IMR-90 (cell line): ENCODE data around the gene SULT1E1. TPM values are rescaled to one million over a fixed set of nuclear protein-coding genes. Genes with fewer than 3 reads are reported as not detected.

Experiments used
- ATAC-seq: fragments of 200-7000 bp; cut with Tn5 transposase; 2 replicates; pipeline ENCODE4 v1.9.1; 2020; ENCODE audit warnings: low read depth, mild to moderate bottlenecking, moderate library complexity
- BruUV-seq: library from RNA; stranded (reverse); fragments of 400-500 nt; replicated peaks from 2 replicates; lab custom pipeline; 2021; lab: Mats Ljungman, UMichigan
- CTCF ChIA-PET: fragments of 300-600 bp; formaldehyde crosslinking; extraction: SDS; loops from one replicate; lab custom pipeline; 2021; ENCODE audit warnings: antibody characterized with exemption; lab: Yijun Ruan, JAX
- POLR2A ChIA-PET: fragments of 300-600 bp; sonication (Branson Sonifier 250); formaldehyde crosslinking; loops from one replicate; lab custom pipeline; 2022; ENCODE audit warnings: antibody characterized with exemption; ENCODE audit not compliant: unreplicated experiment; lab: Charles Lee
- DNase-seq: peaks from one replicate; pipeline ENCODE4 v3.0.0; 2013
- H2AFZ ChIP-seq: replicated peaks from 2 replicates; pipeline ENCODE3; 2013; ENCODE audit warnings: low read length, mild to moderate bottlenecking; ENCODE audit not compliant: poor library complexity
- H2AK5ac ChIP-seq: 2 replicates; pipeline ENCODE4 v1.6.1; 2013; ENCODE audit warnings: low read depth, low read length, inconsistent platforms
- H2AK9ac ChIP-seq: replicated peaks from 2 replicates; pipeline ENCODE3; 2013; ENCODE audit warnings: mild to moderate bottlenecking, low read depth, low read length, moderate library complexity; ENCODE audit not compliant: poor library complexity
- H2BK120ac ChIP-seq: 2 replicates; pipeline ENCODE4 v1.6.1; 2013; ENCODE audit warnings: low read depth, low read length, inconsistent platforms
- H2BK15ac ChIP-seq: 3 replicates; pipeline ENCODE4 v1.6.1; 2013; ENCODE audit warnings: low read depth, low read length, inconsistent platforms
- H2BK20ac ChIP-seq: 2 replicates; pipeline ENCODE4 v1.6.1; 2013; ENCODE audit warnings: low read depth, mild to moderate bottlenecking, inconsistent platforms, low read length, moderate library complexity
- H2BK5ac ChIP-seq: 2 replicates; pipeline ENCODE4 v1.6.1; 2013; ENCODE audit warnings: mild to moderate bottlenecking, low read depth, low read length, inconsistent platforms; ENCODE audit not compliant: poor library complexity, severe bottlenecking
- H3K14ac ChIP-seq: replicated peaks from 2 replicates; pipeline ENCODE4 v1.6.1; 2013; ENCODE audit warnings: low read depth, low read length, inconsistent platforms
- H3K18ac ChIP-seq: 2 replicates; pipeline ENCODE4 v1.6.1; 2013; ENCODE audit warnings: low read depth, low read length, control low read depth
- H3K23ac ChIP-seq: 2 replicates; pipeline ENCODE4 v1.6.1; 2013; ENCODE audit warnings: low read depth, low read length, inconsistent platforms
- H3K27ac ChIP-seq: 2 replicates; pipeline ENCODE4 v1.5.1; 2013; ENCODE audit warnings: mild to moderate bottlenecking, control low read depth, low read length; ENCODE audit not compliant: insufficient read depth
- H3K27me3 ChIP-seq: 2 replicates; pipeline ENCODE4 v1.6.1; 2013; ENCODE audit warnings: low read length; ENCODE audit not compliant: control insufficient read depth, insufficient read depth
- H3K36me3 ChIP-seq: 2 replicates; pipeline ENCODE4 v1.6.1; 2013; ENCODE audit warnings: low read length, mixed read lengths; ENCODE audit not compliant: control insufficient read depth, insufficient read depth
- H3K4ac ChIP-seq: 2 replicates; pipeline ENCODE4 v1.6.1; 2013; ENCODE audit warnings: low read depth, low read length, inconsistent platforms
- H3K4me1 ChIP-seq: 2 replicates; pipeline ENCODE4 v1.6.1; 2013; ENCODE audit warnings: low read length, mixed read lengths; ENCODE audit not compliant: control insufficient read depth, insufficient read depth
- H3K4me2 ChIP-seq: 2 replicates; pipeline ENCODE4 v1.6.1; 2013; ENCODE audit warnings: low read depth, mild to moderate bottlenecking, control low read depth, low read length, moderate library complexity
- H3K4me3 ChIP-seq: 2 replicates; pipeline ENCODE4 v1.5.1; 2013; ENCODE audit warnings: low read depth, mild to moderate bottlenecking, control low read depth, low read length, moderate library complexity; ENCODE audit not compliant: insufficient read depth
- H3K56ac ChIP-seq: 2 replicates; pipeline ENCODE4 v1.6.1; 2013; ENCODE audit warnings: low read length, inconsistent platforms; ENCODE audit not compliant: insufficient read depth; ENCODE audit errors: extremely low read depth
- H3K79me1 ChIP-seq, 2 experiments: 2 replicates each; pipeline ENCODE4 v1.6.1; 2013; ENCODE audit warnings: low read length in 2 of 2, inconsistent platforms in 1 of 2, low read depth in 1 of 2
- H3K9ac ChIP-seq: 2 replicates; pipeline ENCODE4 v1.6.1; 2013; ENCODE audit warnings: low read depth, low read length, control low read depth
- H3K9me1 ChIP-seq: 2 replicates; pipeline ENCODE4 v1.6.1; 2013; ENCODE audit warnings: low read length, inconsistent platforms; ENCODE audit not compliant: insufficient read depth
- H3K9me3 ChIP-seq: 2 replicates; pipeline ENCODE4 v1.6.1; 2013; ENCODE audit warnings: low read length; ENCODE audit not compliant: control insufficient read depth, insufficient read depth
- H4K20me1 ChIP-seq: 2 replicates; pipeline ENCODE4 v1.6.1; 2013; ENCODE audit warnings: low read length, inconsistent platforms; ENCODE audit not compliant: insufficient read depth
- H4K5ac ChIP-seq: 2 replicates; pipeline ENCODE4 v1.6.1; 2013; ENCODE audit warnings: mild to moderate bottlenecking, low read depth, low read length, control low read depth
- H4K8ac ChIP-seq, 2 experiments: 2 replicates each; pipeline ENCODE4 v1.6.1; 2013; ENCODE audit warnings: low read depth in 2 of 2, low read length in 2 of 2, control low read depth in 1 of 2, inconsistent platforms in 1 of 2
- H4K91ac ChIP-seq: 2 replicates; pipeline ENCODE4 v1.6.1; 2013; ENCODE audit warnings: low read depth, low read length, inconsistent platforms; ENCODE audit not compliant: insufficient read depth
- RFX5 ChIP-seq: IDR thresholded peaks from 2 replicates; pipeline ENCODE4 v1.8.0; 2012; ENCODE audit warnings: low read depth, mild to moderate bottlenecking, low read length, moderate library complexity
- WGBS, 2 experiments: methylation state at CpG; one replicate each; pipeline versions ENCODE4 v1.1.5 to v1.1.7; 2013; ENCODE audit warnings: missing lambda C conversion rate in 2 of 2; ENCODE audit not compliant: insufficient read length in 1 of 2; ENCODE audit errors: extremely low coverage in 2 of 2; 5-methylcytosine and 5-hydroxymethylcytosine counted together
- dilution Hi-C: fragments of 300-500 bp; cut with HindIII; formaldehyde crosslinking; loops from one replicate; pipeline ENCODE4 v1.14.3; 2018; ENCODE audit warnings: low sequenced_read_pairs; ENCODE audit not compliant: unreplicated experiment
- in situ Hi-C: fragments of 300-500 bp; cut with MboI; formaldehyde crosslinking; loops from 3 replicates; pipeline ENCODE4 v1.14.3; 2019; ENCODE audit warnings: low sequenced_read_pairs, inconsistent platforms, mixed read lengths
- intact Hi-C: fragments of 100-400 bp; cut with micrococcal nuclease; formaldehyde crosslinking; loops from 2 replicates; pipeline ENCODE4 v1.10.0; 2022
- polyA plus RNA-seq, 3 experiments: library from polyadenylated mRNA; depleted of rRNA; stranded (reverse); fragments of >200 nt; gene quantifications; 2 replicates each; pipeline ENCODE4 v1.2.3, GENCODE V29; 2012; ENCODE audit warnings: low replicate concordance in 1 of 3
- total RNA-seq: library from RNA; depleted of rRNA; stranded (reverse); fragments of >200 nt; gene quantifications from 2 replicates; pipeline ENCODE4 v1.2.3, GENCODE V29; 2012
- TF ChIP-seq, protein P1 (sequence below): conservative IDR thresholded peaks from 2 replicates; pipeline ENCODE4 v1.5.1; 2012; ENCODE audit warnings: mild to moderate bottlenecking, low read depth, low read length, improper control_type of control experiment

SULT1E1 gene
- total and polyA plus RNA-seq, 2 of the 4 experiments (the other 2 are of a cell fraction): not detected

DNA sequence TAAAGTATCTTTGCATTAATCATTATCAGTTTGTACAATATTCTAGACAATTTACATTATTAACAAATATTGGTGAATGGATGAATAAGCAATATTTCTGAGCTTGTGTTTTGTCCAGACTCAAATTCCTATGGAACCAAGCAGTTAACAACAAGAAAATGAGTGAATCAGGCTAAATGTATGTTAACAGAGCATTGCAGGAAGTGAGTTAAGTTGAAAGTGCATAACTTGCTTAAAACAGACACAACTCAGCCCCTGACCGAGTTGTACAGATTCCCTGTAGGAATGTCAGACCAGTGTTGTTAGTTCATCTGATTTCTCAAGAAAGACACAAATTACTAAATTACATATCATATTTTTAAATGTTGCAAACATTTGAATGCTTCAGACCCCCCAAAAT, 47.2 kb upstream of the SULT1E1 start:
- H3K56ac ChIP-seq: no peak overlapping the region
- no peak overlapping the region for H3K18ac ChIP-seq
- in situ Hi-C loops (no loop called here), intact Hi-C loops (loop anchor here (1.0 kb wide), 1 partner anchor 116 kb away; no protein-coding TSS in a partner anchor), dilution Hi-C loops (no loop called here)
- H3K9ac ChIP-seq: no peak overlapping the region
- H2BK20ac ChIP-seq: no peak overlapping the region
- ChIA-PET CTCF (no interaction called here), POLR2A (no interaction called here)
- H3K4me3 ChIP-seq: no peak overlapping the region
- BruUV-seq: no TSS peak
- H2BK120ac ChIP-seq: no peak overlapping the region
- no peak overlapping the region for H2AFZ ChIP-seq
- no peaks in the 10 kb centered on the region for H3K4me1 ChIP-seq
- WGBS, 2 experiments: no CpG with 5 or more reads among the region's 1 CpG
- no peak overlapping the region for H4K8ac ChIP-seq
- DNase-seq (peak; percentile 33), ATAC-seq (peak; percentile 61)
- no peak overlapping the region for H3K14ac ChIP-seq
- no peak overlapping the region for H2BK5ac ChIP-seq
- H3K4me2 ChIP-seq: no peak overlapping the region
- H2BK15ac ChIP-seq: no peak overlapping the region
- no peaks in the 10 kb centered on the region for H4K20me1 ChIP-seq
- no peaks in the 10 kb centered on the region for H3K9me3 ChIP-seq
- no peak overlapping the region for H3K27ac ChIP-seq
- TF ChIP-seq, protein P1, sequence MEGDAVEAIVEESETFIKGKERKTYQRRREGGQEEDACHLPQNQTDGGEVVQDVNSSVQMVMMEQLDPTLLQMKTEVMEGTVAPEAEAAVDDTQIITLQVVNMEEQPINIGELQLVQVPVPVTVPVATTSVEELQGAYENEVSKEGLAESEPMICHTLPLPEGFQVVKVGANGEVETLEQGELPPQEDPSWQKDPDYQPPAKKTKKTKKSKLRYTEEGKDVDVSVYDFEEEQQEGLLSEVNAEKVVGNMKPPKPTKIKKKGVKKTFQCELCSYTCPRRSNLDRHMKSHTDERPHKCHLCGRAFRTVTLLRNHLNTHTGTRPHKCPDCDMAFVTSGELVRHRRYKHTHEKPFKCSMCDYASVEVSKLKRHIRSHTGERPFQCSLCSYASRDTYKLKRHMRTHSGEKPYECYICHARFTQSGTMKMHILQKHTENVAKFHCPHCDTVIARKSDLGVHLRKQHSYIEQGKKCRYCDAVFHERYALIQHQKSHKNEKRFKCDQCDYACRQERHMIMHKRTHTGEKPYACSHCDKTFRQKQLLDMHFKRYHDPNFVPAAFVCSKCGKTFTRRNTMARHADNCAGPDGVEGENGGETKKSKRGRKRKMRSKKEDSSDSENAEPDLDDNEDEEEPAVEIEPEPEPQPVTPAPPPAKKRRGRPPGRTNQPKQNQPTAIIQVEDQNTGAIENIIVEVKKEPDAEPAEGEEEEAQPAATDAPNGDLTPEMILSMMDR: no peak
- TF ChIP-seq RFX5: no peak
- no peak overlapping the region for H4K5ac ChIP-seq
- H3K36me3 ChIP-seq: no peaks in the 10 kb centered on the region
- H2AK5ac ChIP-seq: no peak overlapping the region
- H3K79me1 ChIP-seq: no peaks in the 10 kb centered on the region
- H2AK9ac ChIP-seq: no peak overlapping the region
- H3K9me1 ChIP-seq: no peaks in the 10 kb centered on the region
- H3K4ac ChIP-seq: no peak overlapping the region
- no peaks in the 10 kb centered on the region for H3K27me3 ChIP-seq
- no peak overlapping the region for H4K91ac ChIP-seq
- H3K23ac ChIP-seq: no peak overlapping the region
